Fibroblast of lung (primary cell): ENCODE results near the gene TBR1.

Source experiments
- CTCF ChIP-seq, 2 donors: IDR thresholded peaks in 1 of 2; conservative IDR thresholded peaks in 1 of 2; 1 replicate in 1 of 2; 2 replicates in 1 of 2; pipeline ENCODE4 v1.5.1; 2011 to 2012; ENCODE audit warnings: low read length in 2 of 2, control low read depth in 1 of 2, inconsistent platforms in 1 of 2, low read depth in 1 of 2, mild to moderate bottlenecking in 1 of 2
- EZH2 ChIP-seq: IDR thresholded peaks from 2 replicates; pipeline ENCODE4 v1.5.1; 2012; ENCODE audit warnings: low read length, control low read depth, mild to moderate bottlenecking; ENCODE audit errors: missing control alignments

GRCh38 chr2:161407597-161407996 lies 8.5 kb upstream of the TBR1 start:
- TF ChIP-seq CTCF (conservative IDR thresholded peaks at IDR 0.05 in 1 of 2, IDR thresholded peaks at IDR 0.05 in 1 of 2; ENCODE audit: low read depth in 1 of 2, low read length in 2 of 2) (no peak), EZH2 (no peak)
